GM21619 (cell line): ENCODE results near the gene ACP5.
"Not testable (repeated sequence)": the region's sequence is repeated elsewhere in the genome, so short reads cannot be mapped to it uniquely, and the experiment has no call there.

Source experiments
- ATAC-seq: cut with Tn5 transposase; IDR thresholded peaks from one replicate; pipeline ENCODE4 v1.9.1; 2021; ENCODE audit not compliant: unreplicated experiment

Gene ACP5

GRCh38 chr19:11577451-11578257, at the start of gene ACP5:
Gene ACP5 (minus strand): TSS chr19:11577645. CDS start chr19:11577317, 328 bp downstream.
- ATAC-seq, result no peak

DNA sequence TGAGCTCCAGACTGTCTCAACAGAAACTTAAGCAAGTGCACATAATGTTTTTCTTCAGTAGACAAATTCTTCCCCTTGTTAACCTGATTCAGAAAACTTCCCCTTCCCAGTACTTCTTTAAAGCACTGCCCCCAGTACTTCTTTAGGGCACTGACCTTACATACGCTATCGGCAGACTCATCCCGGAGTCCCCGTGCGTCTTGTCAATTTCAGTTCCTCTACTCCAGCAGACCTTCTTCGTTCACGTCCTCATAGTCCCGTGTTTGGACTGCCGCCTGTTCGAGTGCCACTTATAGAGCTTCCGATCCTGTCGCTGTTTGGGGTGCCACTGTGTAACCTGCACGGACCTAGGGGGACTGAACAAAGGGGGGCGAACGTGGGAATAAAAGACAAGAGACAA, 48.8 kb upstream of the ACP5 start:
- no peak for ATAC-seq

GRCh38 chr19:11624069-11624463, 46.6 kb upstream of the ACP5 start:
- ATAC-seq, result no peak

DNA sequence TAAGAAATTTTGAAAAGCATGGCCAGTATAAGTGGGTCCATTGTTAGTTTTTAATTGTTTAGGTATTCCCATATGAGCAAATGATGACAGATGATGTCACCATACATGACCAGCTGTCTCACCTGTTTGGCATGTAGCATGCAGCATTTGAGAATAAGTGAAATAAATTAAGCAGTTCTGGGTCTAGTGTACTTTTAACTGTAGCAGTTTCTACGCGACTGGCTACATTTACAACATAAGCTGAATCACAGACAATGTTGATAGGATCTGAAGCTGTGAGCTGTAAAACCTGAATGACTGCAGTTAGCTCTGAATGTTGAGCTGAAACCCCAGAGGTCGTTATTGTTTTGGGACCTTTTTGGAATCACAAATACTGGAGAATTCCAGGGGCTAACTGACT, 45.0 kb upstream of the ACP5 start:
- ATAC-seq, result not testable (repeated sequence)

GRCh38 chr19:11620553-11620952, 43.1 kb upstream of the ACP5 start:
- no peak for ATAC-seq

GRCh38 chr19:11617180-11618062, 40.0 kb upstream of the ACP5 start:
- ATAC-seq, result no peak

- no peak for ATAC-seq
Observed at GRCh38 chr19:11612816-11613511, 35.5 kb upstream of the ACP5 start.

DNA sequence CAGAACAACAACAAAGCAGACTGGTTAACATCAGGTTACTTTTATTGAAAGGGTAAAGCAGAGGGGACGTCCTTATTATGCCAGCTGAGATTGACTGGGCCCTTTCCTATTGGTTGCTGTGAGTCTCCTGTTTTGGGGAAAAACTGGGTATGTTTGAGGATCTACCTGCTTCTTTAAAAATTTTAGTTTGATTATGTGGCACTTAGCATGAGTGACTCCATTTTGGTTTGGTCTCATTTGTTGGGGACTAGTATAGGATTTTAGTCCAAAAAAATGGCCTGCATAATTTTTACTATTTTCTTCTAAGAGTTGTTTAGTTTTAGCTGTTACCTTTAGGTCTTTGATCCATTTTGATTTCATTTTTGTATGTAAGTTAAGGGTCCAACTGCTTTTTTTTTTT, 34.3 kb upstream of the ACP5 start:
- ATAC-seq, result no peak

- no peak for ATAC-seq
Observed at GRCh38 chr19:11606484-11606883, 29.0 kb upstream of the ACP5 start.

- not testable (repeated sequence) for ATAC-seq
Observed at GRCh38 chr19:11599704-11600103, 22.3 kb upstream of the ACP5 start.

DNA sequence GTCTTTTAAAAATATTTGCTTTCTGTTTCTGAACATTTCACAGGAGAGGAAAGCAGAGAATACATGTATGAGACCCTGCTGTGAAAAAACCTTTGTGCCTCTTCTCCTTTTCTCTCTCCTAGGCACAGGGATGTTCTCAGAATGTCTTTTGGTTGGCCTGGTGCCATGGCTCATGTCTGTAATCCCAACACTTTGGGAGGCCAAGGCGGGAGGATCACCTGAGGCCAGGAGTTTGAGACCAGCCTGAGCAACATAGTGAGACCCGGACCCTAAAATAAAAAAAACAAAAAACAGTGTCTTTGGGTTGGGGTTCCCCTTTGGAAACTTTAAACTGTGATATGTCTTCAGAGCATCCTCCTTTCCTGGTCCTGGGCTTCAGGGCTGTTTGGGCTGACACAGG, 21.3 kb upstream of the ACP5 start:
- no peak for ATAC-seq

GRCh38 chr19:11598103-11598483, 20.6 kb upstream of the ACP5 start:
- ATAC-seq, result no peak

DNA sequence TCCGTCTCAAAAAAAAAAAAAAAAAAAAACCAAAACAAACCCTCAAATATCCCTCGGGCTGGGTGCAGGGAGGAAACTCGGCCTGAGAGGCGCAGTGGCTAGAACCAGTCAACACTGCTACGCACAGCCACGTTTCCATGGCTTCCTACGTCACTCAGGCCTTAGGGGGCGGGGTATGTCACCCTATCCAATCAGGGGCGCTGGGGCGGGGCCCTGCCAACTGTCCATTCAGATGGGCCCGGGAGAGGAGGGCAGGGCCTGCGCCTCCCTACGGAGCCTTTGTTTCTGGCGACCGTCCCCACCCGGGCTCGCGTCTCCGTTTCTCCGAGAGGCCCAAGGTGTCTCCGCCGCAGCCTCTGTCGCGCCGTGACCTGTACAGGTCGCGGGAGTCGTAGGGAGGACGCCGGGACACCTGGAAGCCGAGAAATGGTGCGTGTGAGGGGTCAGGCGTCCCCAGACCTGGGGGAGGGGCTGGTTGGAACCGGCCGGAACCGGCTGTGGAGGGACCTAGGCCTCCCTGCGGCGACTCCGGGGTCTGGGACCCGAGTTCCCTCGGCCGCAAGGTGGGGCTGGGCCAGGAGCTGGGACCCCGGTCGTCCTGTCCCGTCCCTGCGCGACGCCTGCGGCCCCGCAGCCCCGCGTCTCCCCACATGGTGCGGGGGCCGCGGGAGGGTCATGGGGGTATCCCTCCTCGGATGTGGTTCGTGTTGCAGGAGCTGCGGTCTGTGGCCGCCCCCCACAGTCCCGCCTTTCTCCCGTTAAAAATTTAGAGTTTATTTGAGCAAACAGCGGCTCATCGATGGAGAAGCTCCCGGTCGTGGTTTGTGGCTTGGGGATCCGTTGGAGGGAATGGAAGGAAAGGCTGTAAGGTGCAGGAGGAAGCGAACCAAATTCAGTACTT, 20.0 kb upstream of the ACP5 start, which contains the start of gene ZNF627:
Gene ZNF627 (plus strand): TSS at position 282 of the 901 bp plus-strand sequence. CDS start 145 bp downstream, at position 427.
- peak; percentile 95 for ATAC-seq

GRCh38 chr19:11596156-11596555, 18.7 kb upstream of the ACP5 start:
- no peak for ATAC-seq

DNA sequence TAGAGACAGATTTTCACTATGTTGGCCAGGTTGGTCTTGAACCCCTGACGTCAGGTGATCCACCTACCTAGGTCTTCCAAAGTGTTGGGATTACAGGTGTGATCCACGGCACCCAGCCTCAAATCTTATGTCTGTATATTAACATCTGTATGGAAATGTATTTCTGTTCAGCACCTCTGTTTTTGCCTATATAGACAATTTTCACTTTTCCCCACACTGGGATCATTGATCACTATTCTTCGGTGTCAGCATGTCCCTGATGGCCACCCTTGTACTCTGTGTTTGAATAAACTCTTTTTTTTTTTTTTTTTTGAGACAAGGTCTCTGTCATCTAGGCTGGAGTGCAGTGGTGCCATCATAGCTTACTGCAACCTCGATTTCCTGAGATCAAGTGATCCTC, 16.6 kb upstream of the ACP5 start:
- ATAC-seq, result no peak

- ATAC-seq, result no peak
Observed at GRCh38 chr19:11587975-11588631, 10.7 kb upstream of the ACP5 start.

GRCh38 chr19:11587302-11587974, 10.0 kb upstream of the ACP5 start:
- ATAC-seq, result no peak

DNA sequence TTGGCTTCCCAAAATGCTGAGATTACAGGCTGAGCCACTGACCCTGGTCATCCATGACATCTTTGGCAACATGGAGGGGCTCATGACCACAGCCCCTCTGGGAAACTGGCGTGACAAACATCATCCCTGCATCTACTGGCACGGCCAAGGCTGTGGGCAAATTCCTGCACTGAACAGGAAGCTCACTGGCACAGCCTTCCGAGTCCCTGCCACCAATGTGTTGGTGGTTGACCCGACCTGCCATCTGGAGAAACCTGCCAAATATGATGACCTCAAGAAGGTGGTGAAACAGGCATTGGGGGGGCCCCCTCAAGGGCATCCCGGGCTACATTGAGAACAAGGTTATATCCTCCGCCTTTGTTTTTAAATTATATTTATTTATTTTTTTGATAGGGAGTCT, 8.9 kb upstream of the ACP5 start:
- no peak for ATAC-seq

GRCh38 chr19:11581740-11582139, 4.3 kb upstream of the ACP5 start:
- ATAC-seq, result peak; percentile 66
